Activated CD8-positive, alpha-beta T cell treated with anti-CD3 and anti-CD28 coated beads for 36 hours (primary cell): ENCODE data around the gene HSPE1. TPM values are rescaled to one million over a fixed set of nuclear protein-coding genes. Genes with fewer than 3 reads are reported as not detected.

Experiments used
- ATAC-seq: fragments of 200-7000 bp; cut with Tn5 transposase; one replicate; pipeline ENCODE4 v1.10.0; 2021; ENCODE audit warnings: mild to moderate bottlenecking, moderate library complexity
- CTCF ChIA-PET: fragments of 350-600 bp; sonication (Branson Sonifier 250); formaldehyde crosslinking; loops from one replicate; lab custom pipeline; 2021; ENCODE audit warnings: antibody characterized with exemption; lab: Charles Lee
- POLR2A ChIA-PET: fragments of 350-600 bp; sonication (Branson Sonifier 250); formaldehyde crosslinking; loops from one replicate; lab custom pipeline; 2021; ENCODE audit warnings: antibody characterized with exemption; lab: Charles Lee
- DNase-seq: peaks from one replicate; pipeline ENCODE4 v3.0.0-alpha.2; 2020
- H3K27ac Mint-ChIP-seq: one replicate; pipeline ENCODE4 v1.8.0; 2021; ENCODE audit warnings: mild to moderate bottlenecking, mixed read lengths
- H3K27me3 Mint-ChIP-seq: one replicate; pipeline ENCODE4 v1.8.0; 2021; ENCODE audit warnings: mixed read lengths
- H3K36me3 Mint-ChIP-seq: one replicate; pipeline ENCODE4 v1.8.0; 2021; ENCODE audit warnings: low read depth, mixed read lengths
- H3K4me1 Mint-ChIP-seq: one replicate; pipeline ENCODE4 v1.8.0; 2021; ENCODE audit warnings: low read depth, mixed read lengths
- H3K4me3 Mint-ChIP-seq: one replicate; pipeline ENCODE4 v1.8.0; 2021; ENCODE audit warnings: mild to moderate bottlenecking, moderate library complexity, mixed read lengths
- H3K9me3 Mint-ChIP-seq: one replicate; pipeline ENCODE4 v1.8.0; 2021; ENCODE audit warnings: mixed read lengths
- CTCF ChIP-seq: fragments of 200-600 bp; IDR thresholded peaks from one replicate; pipeline ENCODE4 v1.8.0; 2022; ENCODE audit warnings: antibody characterized with exemption, mild to moderate bottlenecking
- intact Hi-C: fragments of 100-400 bp; cut with micrococcal nuclease; formaldehyde crosslinking; loops from one replicate; pipeline ENCODE4 v1.10.0; 2022
- total RNA-seq, 2 experiments: library from RNA; stranded (reverse); gene quantifications; one replicate each; pipeline ENCODE4 v1.2.3, GENCODE V29; 2021

The HSPE1 gene
- total RNA-seq, 2 experiments from 2014 or later = 345 to 356 TPM

- DNase-seq (peak; percentile 99), ATAC-seq (peak; percentile 92)
- H3K4me3 Mint-ChIP-seq = peak within 1 kb of the TSS; percentile 92
- peaks cover 43% of the 10 kb centered on the region for H3K4me1 Mint-ChIP-seq
- ChIA-PET POLR2A (interaction anchor here (0.8 to 3.7 kb wide), 14 partner anchors 11 to 252 kb away, joined by 3 to 15 read pairs (median 4); partner anchors contain the start of genes HSPE1, MARS2 and SF3B1), CTCF (interaction anchor here (0.7 to 1.9 kb wide), 3 partner anchors 10 to 49 kb away, joined by 3 to 8 read pairs (median 6); partner anchors contain the start of gene SF3B1)
- H3K9me3 Mint-ChIP-seq = no peaks in the 10 kb centered on the region
- intact Hi-C loops = loop anchor here (1.0 to 2.0 kb wide), 2 partner anchors 18 to 47 kb away; partner anchors contain the start of genes HSPE1 and SF3B1
- peak within 1 kb of the TSS; percentile 99 for H3K27ac Mint-ChIP-seq
- no peaks in the 10 kb centered on the region for H3K27me3 Mint-ChIP-seq
- no peak for TF ChIP-seq CTCF
- peaks cover 3% of the 10 kb centered on the region for H3K36me3 Mint-ChIP-seq
Measured at GRCh38 chr2:197453123-197453913, 46.9 kb upstream of the HSPE1 start, which contains the start of gene COQ10B. Gene COQ10B (plus strand): TSS chr2:197453552. CDS start chr2:197453561, 9 bp downstream.

GRCh38 chr2:197453914-197454398 is 46.2 kb upstream of the HSPE1 start:
- ATAC-seq (no peak), DNase-seq (peak; percentile 24)
- intact Hi-C loops = loop anchor here (1.0 to 2.0 kb wide), 2 partner anchors 19 to 47 kb away; partner anchors contain the start of genes HSPE1 and SF3B1
- Mint-ChIP-seq H3K36me3 (peaks cover 3% of the 10 kb centered on the region), H3K27ac (peak overlapping the region; percentile 99), H3K4me1 (peaks cover 45% of the 10 kb centered on the region), H3K9me3 (no peaks in the 10 kb centered on the region), H3K4me3 (peak overlapping the region; percentile 92), H3K27me3 (no peaks in the 10 kb centered on the region)
- no peak for TF ChIP-seq CTCF
- ChIA-PET CTCF (no interaction called here), POLR2A (interaction anchor here (0.6 to 3.7 kb wide), 10 partner anchors 10 to 61 kb away, joined by 3 to 15 read pairs (median 4); partner anchors contain the start of gene SF3B1)

GRCh38 chr2:197454923-197455322 is 45.3 kb upstream of the HSPE1 start:
- peaks cover 3% of the 10 kb centered on the region for H3K36me3 Mint-ChIP-seq
- POLR2A ChIA-PET = interaction anchor here (0.7 to 3.7 kb wide), 2 partner anchors 9 to 53 kb away, joined by 3 to 12 read pairs; no protein-coding TSS in a partner anchor
- no peaks in the 10 kb centered on the region for H3K27me3 Mint-ChIP-seq
- TF ChIP-seq CTCF = no peak
- DNase-seq = no peak
- CTCF ChIA-PET = no interaction called here
- H3K4me3 Mint-ChIP-seq = peak overlapping the region; percentile 92
- no peaks in the 10 kb centered on the region for H3K9me3 Mint-ChIP-seq
- peaks cover 53% of the 10 kb centered on the region for H3K4me1 Mint-ChIP-seq
- ATAC-seq = no peak
- peak overlapping the region; percentile 99 for H3K27ac Mint-ChIP-seq
- intact Hi-C loops = no loop called here

- intact Hi-C loops = no loop called here
- no peak for DNase-seq
- Mint-ChIP-seq H3K27ac (peak overlapping the region; percentile 26), H3K4me1 (peaks cover 53% of the 10 kb centered on the region), H3K9me3 (no peaks in the 10 kb centered on the region), H3K36me3 (peaks cover 3% of the 10 kb centered on the region), H3K4me3 (peak overlapping the region; percentile 29), H3K27me3 (no peaks in the 10 kb centered on the region)
- ChIA-PET CTCF (no interaction called here), POLR2A (interaction anchor here (0.7 to 3.7 kb wide), 4 partner anchors 9 to 30 kb away, joined by 3 to 12 read pairs (median 3); partner anchors contain the start of gene SF3B1)
- TF ChIP-seq CTCF = no peak
- no peak for ATAC-seq
Measured at GRCh38 chr2:197455428-197455827, 44.8 kb upstream of the HSPE1 start.
